ENCODE measurements around the gene ZNF667. TPM values are rescaled to one million over a fixed set of nuclear protein-coding genes. Genes with fewer than 3 reads are reported as not detected.

ZNF667 gene
- polyA plus RNA-seq, 1 experiment = 1.9 TPM

- no peak overlapping the region for H3K4me3 ChIP-seq (ENCODE audit: low read depth, low read length)
- CTCF ChIA-PET = no interaction called here
- POLR2A ChIA-PET = no interaction called here
- no peak for TF ChIP-seq CTCF (IDR thresholded peaks at IDR 0.05; ENCODE audit: insufficient read depth, low read depth, low read length)
- no peaks in the 10 kb centered on the region for H3K27me3 ChIP-seq (ENCODE audit: control insufficient read depth, insufficient read depth, low read length)
- DNase-seq (ENCODE audit: low read depth) = no peak
- H3K36me3 ChIP-seq (ENCODE audit: control insufficient read depth, insufficient read depth, low read length) = no peaks in the 10 kb centered on the region
These were observed 27.4 kb upstream of the ZNF667 start for GRCh38 chr19:56504581-56504980.

GRCh38 chr19:56491399-56491798 is 14.3 kb upstream of the ZNF667 start:
- TF ChIP-seq CTCF (IDR thresholded peaks at IDR 0.05; ENCODE audit: insufficient read depth, low read depth, low read length) = no peak
- CTCF ChIA-PET = no interaction called here
- POLR2A ChIA-PET = no interaction called here
- Histone ChIP-seq H3K36me3 (ENCODE audit: control insufficient read depth, insufficient read depth, low read length) (peaks cover 2% of the 10 kb centered on the region), H3K4me3 (ENCODE audit: low read depth, low read length) (no peak overlapping the region), H3K27me3 (ENCODE audit: control insufficient read depth, insufficient read depth, low read length) (no peaks in the 10 kb centered on the region)
- DNase-seq (ENCODE audit: low read depth) = no peak

- H3K4me3 ChIP-seq (ENCODE audit: low read depth, low read length) = peak overlapping the region; percentile 82
- H3K27me3 ChIP-seq (ENCODE audit: control insufficient read depth, insufficient read depth, low read length) = no peaks in the 10 kb centered on the region
- TF ChIP-seq CTCF (IDR thresholded peaks at IDR 0.05; ENCODE audit: insufficient read depth, low read depth, low read length) = no peak
- ChIA-PET POLR2A (interaction anchor here (0.6 kb wide), 1 partner anchor 62 kb away, joined by 15 read pairs; no protein-coding TSS in a partner anchor), CTCF (no interaction called here)
- peak; percentile 63 for DNase-seq (ENCODE audit: low read depth)
- H3K36me3 ChIP-seq (ENCODE audit: control insufficient read depth, insufficient read depth, low read length) = no peaks in the 10 kb centered on the region
These were observed 539 bp upstream of the ZNF667 start for GRCh38 chr19:56477429-56478338.

GRCh38 chr19:56476093-56476492 is 1.1 kb downstream of the ZNF667 start:
- ChIA-PET CTCF (no interaction called here), POLR2A (no interaction called here)
- Histone ChIP-seq H3K36me3 (ENCODE audit: control insufficient read depth, insufficient read depth, low read length) (no peaks in the 10 kb centered on the region), H3K4me3 (ENCODE audit: low read depth, low read length) (peak overlapping the region; percentile 82; the same call in 1 of the 2 replicates), H3K27me3 (ENCODE audit: control insufficient read depth, insufficient read depth, low read length) (no peaks in the 10 kb centered on the region)
- DNase-seq (ENCODE audit: low read depth) = no peak
- no peak for TF ChIP-seq CTCF (IDR thresholded peaks at IDR 0.05; ENCODE audit: insufficient read depth, low read depth, low read length)

GRCh38 chr19:56474308-56474707 is 2.8 kb downstream of the ZNF667 start:
- Histone ChIP-seq H3K36me3 (ENCODE audit: control insufficient read depth, insufficient read depth, low read length) (no peaks in the 10 kb centered on the region), H3K4me3 (ENCODE audit: low read depth, low read length) (no peak overlapping the region), H3K27me3 (ENCODE audit: control insufficient read depth, insufficient read depth, low read length) (no peaks in the 10 kb centered on the region)
- DNase-seq (ENCODE audit: low read depth) = no peak
- CTCF ChIA-PET = no interaction called here
- no peak for TF ChIP-seq CTCF (IDR thresholded peaks at IDR 0.05; ENCODE audit: insufficient read depth, low read depth, low read length)
- POLR2A ChIA-PET = no interaction called here

Data from BJ (cell line).